ENCODE measurements around the gene TAF11L10. TPM values are rescaled to one million over a fixed set of nuclear protein-coding genes. Genes with fewer than 3 reads are reported as not detected.
"Not testable (repeated sequence)": the region's sequence is repeated elsewhere in the genome, so short reads cannot be mapped to it uniquely, and the experiment has no call there.

The TAF11L10 gene
- not detected for total RNA-seq
- long read RNA-seq, result 0 reads

DNA sequence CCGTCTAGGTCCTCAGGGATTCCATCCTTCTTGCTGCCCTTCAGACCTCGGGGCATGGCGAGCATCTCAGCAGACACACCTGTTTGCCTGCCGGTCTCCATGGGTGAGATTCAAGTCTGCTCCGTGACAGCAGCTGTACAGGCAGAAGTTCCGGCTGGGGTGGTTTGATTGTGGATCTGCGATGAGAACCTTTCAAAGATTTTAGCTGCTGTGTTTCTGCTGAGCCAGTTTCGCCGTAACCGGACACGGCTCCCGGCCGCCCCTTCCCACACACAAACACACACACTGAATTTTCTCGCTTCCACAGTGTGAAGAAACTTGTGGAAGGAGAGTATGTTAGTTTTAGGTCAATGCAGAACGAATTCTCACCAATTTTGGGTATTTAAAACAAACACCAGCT, at the start of gene TAF11L10:
Gene TAF11L10 (minus strand): TSS at position 101 of the 400 bp plus-strand sequence.
- H3K9me3 ChIP-seq (replicated peaks); H3K27me3 ChIP-seq (ENCODE audit: low read depth); H3K36me3 ChIP-seq; H3K4me3 ChIP-seq; H3K27ac ChIP-seq (replicated peaks); intact Hi-C loops (cut with micrococcal nuclease); H3K4me1 ChIP-seq; DNase-seq: not testable (repeated sequence)

GRCh38 chr5:17634160-17634559, 36.5 kb upstream of the TAF11L10 start, which contains the start of gene TAF11L14:
Gene TAF11L14 (plus strand): TSS chr5:17634460.
- no peak within 1 kb of the TSS for H3K27ac ChIP-seq (replicated peaks)
- TF ChIP-seq, protein P1, sequence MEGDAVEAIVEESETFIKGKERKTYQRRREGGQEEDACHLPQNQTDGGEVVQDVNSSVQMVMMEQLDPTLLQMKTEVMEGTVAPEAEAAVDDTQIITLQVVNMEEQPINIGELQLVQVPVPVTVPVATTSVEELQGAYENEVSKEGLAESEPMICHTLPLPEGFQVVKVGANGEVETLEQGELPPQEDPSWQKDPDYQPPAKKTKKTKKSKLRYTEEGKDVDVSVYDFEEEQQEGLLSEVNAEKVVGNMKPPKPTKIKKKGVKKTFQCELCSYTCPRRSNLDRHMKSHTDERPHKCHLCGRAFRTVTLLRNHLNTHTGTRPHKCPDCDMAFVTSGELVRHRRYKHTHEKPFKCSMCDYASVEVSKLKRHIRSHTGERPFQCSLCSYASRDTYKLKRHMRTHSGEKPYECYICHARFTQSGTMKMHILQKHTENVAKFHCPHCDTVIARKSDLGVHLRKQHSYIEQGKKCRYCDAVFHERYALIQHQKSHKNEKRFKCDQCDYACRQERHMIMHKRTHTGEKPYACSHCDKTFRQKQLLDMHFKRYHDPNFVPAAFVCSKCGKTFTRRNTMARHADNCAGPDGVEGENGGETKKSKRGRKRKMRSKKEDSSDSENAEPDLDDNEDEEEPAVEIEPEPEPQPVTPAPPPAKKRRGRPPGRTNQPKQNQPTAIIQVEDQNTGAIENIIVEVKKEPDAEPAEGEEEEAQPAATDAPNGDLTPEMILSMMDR (IDR thresholded peaks at IDR 0.05; ENCODE audit: borderline replicate concordance), result no peak
- intact Hi-C loops (cut with micrococcal nuclease), result no loop called here
- H3K36me3 ChIP-seq, result no peaks in the 10 kb centered on the region
- no peak for DNase-seq
- no peaks in the 10 kb centered on the region for H3K4me1 ChIP-seq
- no peak within 1 kb of the TSS for H3K4me3 ChIP-seq
- no peaks in the 10 kb centered on the region for H3K9me3 ChIP-seq (replicated peaks)
- H3K27me3 ChIP-seq (ENCODE audit: low read depth), result no peaks in the 10 kb centered on the region

- H3K36me3 ChIP-seq; H3K27ac ChIP-seq (replicated peaks); H3K4me3 ChIP-seq; H3K4me1 ChIP-seq; intact Hi-C loops (cut with micrococcal nuclease); DNase-seq; H3K9me3 ChIP-seq (replicated peaks); H3K27me3 ChIP-seq (ENCODE audit: low read depth): not testable (repeated sequence)
These were observed 34.2 kb upstream of the TAF11L10 start, which contains the start of gene TAF11L13 for GRCh38 chr5:17631788-17632187. Gene TAF11L13 (plus strand): TSS chr5:17632088.

GRCh38 chr5:17625686-17626085, 28.1 kb upstream of the TAF11L10 start:
- no peak overlapping the region for H3K27ac ChIP-seq (replicated peaks)
- H3K4me3 ChIP-seq, result no peak overlapping the region
- no peaks in the 10 kb centered on the region for H3K4me1 ChIP-seq
- intact Hi-C loops (cut with micrococcal nuclease), result no loop called here
- H3K9me3 ChIP-seq (replicated peaks), result no peaks in the 10 kb centered on the region
- TF ChIP-seq, protein P1 (IDR thresholded peaks at IDR 0.05; ENCODE audit: borderline replicate concordance), result no peak
- no peak for DNase-seq
- H3K27me3 ChIP-seq (ENCODE audit: low read depth), result no peaks in the 10 kb centered on the region
- no peaks in the 10 kb centered on the region for H3K36me3 ChIP-seq

GRCh38 chr5:17620627-17621026, 23.0 kb upstream of the TAF11L10 start:
- Histone ChIP-seq H3K36me3 (no peaks in the 10 kb centered on the region), H3K27me3 (ENCODE audit: low read depth) (no peaks in the 10 kb centered on the region), H3K27ac (replicated peaks) (no peak overlapping the region), H3K9me3 (replicated peaks) (no peaks in the 10 kb centered on the region), H3K4me3 (no peak overlapping the region), H3K4me1 (no peaks in the 10 kb centered on the region)
- TF ChIP-seq, protein P1 (IDR thresholded peaks at IDR 0.05; ENCODE audit: borderline replicate concordance), result no peak
- no peak for DNase-seq
- intact Hi-C loops (cut with micrococcal nuclease), result no loop called here

DNA sequence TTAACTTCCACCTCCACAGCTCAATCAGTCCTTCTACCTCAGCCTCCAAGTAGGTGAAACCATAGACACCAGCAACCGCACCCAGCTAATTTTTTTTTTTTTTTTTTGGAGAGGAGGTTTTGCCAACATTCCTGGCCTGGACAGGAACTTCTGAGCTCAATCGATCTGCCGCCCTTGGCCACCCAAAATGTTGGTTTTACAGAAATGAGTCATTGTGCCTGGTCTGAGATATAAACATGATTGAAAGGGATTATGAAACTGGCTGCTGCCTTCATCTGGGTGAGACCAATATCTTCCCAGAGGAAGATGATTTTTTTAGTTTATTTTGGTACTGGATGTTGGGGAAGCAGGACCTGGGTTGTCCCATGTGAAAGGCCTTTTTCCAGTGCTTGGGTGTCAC, 21.7 kb upstream of the TAF11L10 start:
- no peaks in the 10 kb centered on the region for H3K27me3 ChIP-seq (ENCODE audit: low read depth)
- no peak overlapping the region for H3K4me3 ChIP-seq
- no peaks in the 10 kb centered on the region for H3K4me1 ChIP-seq
- no peaks in the 10 kb centered on the region for H3K36me3 ChIP-seq
- intact Hi-C loops (cut with micrococcal nuclease), result no loop called here
- no peak for DNase-seq
- H3K27ac ChIP-seq (replicated peaks), result no peak overlapping the region
- no peaks in the 10 kb centered on the region for H3K9me3 ChIP-seq (replicated peaks)
- TF ChIP-seq, protein P1 (IDR thresholded peaks at IDR 0.05; ENCODE audit: borderline replicate concordance), result no peak

All from left ventricle myocardium inferior (tissue), 1 donor.